GM21825 (cell line): ENCODE results near the gene SYVN1.
A peak's percentile ranks its signal among the peaks of the same experiment; 100 is the strongest.

Source experiments
- ATAC-seq: cut with Tn5 transposase; IDR thresholded peaks from one replicate; pipeline ENCODE4 v1.9.1; 2021; ENCODE audit warnings: mild to moderate bottlenecking, moderate library complexity; ENCODE audit not compliant: unreplicated experiment

Gene SYVN1

GRCh38 chr11:65113361-65113756 is 21.0 kb downstream of the SYVN1 start:
- ATAC-seq = no peak

DNA sequence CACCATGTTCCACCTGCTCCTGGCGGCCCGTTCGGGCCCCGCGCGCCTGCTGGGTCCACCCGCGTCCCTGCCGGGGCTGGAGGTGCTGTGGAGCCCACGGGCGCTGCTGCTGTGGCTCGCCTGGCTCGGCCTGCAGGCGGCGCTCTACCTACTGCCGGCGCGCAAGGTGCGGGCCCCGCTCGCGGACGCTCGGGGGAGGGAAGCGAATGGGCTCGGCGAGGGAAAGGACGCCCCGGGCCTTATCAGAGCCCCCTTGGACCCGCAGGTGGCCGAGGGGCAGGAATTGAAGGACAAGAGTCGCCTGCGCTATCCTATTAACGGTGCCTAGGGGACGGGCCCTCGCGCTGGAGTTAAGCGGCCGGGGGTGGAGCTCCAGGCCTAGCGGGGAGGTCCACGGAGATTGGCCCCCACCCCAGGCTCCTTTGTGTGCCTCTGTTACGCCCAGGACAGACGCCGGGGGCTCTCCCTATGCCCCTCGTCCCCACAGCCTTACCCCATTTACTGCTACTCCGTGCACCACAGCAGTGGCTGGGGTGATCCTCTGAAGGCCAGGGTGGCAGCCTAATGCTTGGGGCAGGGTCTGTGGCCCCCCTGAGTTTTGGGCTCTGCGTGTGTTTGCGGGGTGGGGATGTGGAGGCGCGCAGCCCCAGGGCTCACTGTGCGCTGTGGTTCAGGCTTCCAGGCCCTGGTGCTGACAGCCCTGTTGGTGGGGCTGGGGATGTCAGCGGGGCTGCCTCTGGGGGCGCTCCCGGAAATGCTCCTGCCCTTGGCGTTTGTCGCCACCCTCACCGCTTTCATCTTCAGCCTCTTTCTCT is 21.6 kb downstream of the SYVN1 start:
- ATAC-seq = peak; percentile 29

DNA sequence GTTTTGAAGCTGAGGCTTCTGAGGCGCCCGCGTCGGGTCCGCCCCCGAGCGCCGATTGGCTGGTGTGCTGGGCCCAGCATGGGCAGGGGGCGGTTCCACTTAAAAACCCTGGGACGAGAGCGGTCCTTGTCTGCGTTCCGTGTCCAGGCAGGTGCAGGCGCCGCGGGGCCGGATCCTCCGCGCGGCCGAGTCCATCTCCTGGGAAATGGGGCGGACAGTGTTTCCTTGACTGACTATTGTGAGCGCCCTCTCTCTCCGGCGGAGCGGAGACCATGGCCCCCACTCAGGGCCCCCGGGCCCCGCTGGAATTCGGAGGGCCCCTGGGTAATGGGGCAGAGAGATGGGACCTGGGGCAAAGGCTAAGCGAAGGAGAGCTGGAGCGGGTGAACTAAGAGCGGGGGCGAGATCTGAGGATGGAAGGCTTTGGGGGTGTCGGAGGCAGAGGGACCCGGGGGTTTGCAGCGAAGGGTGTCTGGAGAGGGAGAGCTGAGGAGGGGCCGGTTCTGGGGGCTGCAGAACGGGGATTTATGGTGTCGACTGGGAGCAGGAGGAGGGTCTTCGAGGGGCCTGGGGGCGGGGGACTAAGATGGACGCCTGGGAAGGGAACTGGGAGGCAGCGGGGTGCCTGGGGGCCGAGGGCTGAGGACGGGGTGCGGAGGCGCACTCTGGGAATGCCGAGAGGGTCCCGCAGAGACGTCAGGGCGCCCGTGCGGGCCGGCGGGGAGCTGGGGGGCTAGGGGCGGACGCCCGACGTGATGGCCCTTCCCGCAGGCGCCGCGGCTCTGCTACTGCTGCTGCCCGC is 22.4 kb downstream of the SYVN1 start, which contains the start of gene TM7SF2:
TM7SF2 (plus strand) TSS at position 129 of the 802 bp plus-strand sequence; CDS start at position 273, 144 bp downstream.
- ATAC-seq = no peak

DNA sequence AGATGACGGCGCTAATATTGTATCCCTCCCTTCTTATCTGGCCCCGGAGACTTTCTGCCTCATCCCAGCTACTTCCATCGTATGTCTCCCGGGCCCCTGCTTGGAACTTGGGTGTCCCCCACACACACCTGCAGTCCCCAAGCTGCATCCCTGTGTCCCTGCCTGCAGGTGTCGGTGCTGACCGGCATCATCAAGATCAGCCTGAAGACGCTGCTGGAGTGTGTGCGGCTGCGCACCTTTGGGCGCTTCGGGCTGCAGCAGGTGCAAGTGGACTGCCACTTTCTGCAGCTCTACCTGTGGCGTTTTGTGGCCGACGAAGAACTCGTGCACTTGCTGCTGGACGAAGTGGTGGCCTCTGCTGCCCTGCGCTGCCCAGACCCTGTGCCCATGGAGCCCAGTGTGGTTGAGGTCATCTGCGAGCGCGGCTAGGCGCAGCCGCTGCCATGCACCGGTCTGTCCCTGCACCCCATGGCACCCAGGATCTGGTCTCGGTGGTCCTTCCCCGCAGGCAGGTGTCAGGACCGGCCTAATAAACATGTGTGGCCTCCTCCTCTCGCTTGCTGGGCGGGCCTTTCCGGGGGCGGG is 23.1 kb downstream of the SYVN1 start:
- ATAC-seq = no peak

GRCh38 chr11:65110354-65110861 is 23.9 kb downstream of the SYVN1 start:
- peak; percentile 31 for ATAC-seq

DNA sequence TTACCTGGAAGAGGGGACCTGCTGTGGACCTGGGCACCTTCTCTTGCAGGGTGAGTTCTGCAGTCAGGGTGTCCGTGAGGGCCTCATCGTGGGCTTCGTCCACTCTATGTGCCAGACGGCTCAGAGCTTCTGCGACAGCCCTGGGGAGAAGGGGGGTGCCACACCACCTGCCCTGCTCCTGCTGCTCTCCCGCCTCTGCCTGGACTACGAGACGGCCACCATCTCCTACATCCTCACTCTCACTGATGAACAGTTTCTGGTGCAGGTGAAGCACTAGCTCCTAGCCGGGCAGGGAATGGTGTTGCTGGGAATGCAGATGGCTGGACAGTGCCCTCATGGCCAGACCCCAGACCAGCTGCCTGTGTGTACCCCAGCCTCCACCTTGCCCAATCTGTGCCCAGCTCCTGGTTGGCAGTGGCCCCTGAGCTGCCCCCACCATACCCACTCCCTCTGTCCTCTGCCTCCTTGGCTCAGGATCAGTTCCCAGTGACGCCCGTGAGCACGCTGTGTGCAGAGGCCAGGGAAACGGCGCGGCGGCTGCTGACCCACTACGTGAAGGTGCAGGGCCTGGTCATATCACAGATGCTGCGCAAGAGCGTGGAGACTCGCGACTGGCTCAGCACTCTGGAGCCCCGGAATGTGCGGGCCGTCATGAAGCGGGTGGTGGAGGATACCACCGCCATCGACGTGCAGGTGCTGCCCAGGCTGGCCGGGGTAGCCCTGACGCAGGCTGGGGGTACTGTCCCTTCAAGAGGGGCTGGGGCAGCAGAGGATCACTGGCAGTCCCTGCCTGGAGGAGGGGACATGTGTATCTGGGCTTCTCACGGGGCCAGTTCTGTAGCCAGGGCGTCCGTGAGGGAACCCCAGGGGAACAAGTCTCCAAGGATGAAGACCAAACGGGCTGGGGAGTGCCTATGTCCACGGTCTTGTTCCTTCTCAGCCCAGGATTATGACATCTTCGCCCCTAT is 24.8 kb downstream of the SYVN1 start:
- ATAC-seq = no peak

DNA sequence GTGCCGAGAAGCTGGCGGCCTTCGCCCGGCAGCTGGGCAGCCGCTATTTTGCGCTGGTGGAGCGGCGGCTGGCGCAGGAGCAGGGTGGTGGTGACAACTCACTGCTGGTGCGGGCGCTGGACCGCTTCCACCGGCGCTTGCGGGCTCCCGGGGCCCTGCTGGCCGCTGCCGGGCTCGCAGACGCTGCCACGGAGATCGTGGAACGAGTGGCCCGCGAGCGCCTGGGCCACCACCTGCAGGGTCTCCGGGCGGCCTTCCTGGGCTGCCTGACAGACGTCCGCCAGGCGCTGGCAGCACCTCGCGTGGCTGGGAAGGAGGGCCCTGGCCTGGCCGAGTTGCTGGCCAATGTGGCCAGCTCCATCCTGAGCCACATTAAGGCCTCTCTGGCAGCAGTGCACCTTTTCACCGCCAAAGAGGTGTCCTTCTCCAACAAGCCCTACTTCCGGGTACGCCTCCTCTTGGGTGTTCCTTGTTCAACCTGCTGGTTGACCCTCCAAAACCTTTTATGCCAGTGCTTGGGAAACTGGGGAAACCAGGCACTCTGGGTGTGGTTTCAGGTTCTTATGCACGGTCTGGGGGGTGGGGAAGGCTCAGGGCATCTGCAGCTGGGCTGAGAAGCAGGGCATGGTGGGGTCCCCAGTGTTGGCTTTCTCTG is 25.7 kb downstream of the SYVN1 start:
- no peak for ATAC-seq

- no peak for ATAC-seq
Observed at GRCh38 chr11:65107751-65108468, 26.4 kb downstream of the SYVN1 start.

DNA sequence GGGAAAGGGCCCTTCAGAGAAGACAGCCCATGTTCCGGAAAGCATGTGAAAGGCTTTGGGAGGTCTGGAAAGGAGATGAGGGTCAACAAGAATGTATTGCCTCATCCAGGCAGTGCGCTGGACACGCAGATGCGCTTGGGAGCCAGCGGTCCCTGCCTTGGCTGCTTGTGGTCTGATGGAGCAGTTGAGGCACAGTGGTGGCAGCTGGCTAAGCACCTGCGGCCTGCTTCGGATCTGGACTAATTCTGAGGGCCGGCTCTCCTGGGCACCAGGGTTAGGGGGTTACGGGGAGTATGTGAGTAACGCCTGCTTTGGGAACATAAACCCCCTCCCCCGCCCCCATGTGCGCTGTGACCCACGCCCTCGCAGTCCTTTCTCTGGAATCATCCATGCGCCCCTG is 27.2 kb downstream of the SYVN1 start:
- no peak for ATAC-seq

- no peak for ATAC-seq
Observed at GRCh38 chr11:65104628-65105027, 29.7 kb downstream of the SYVN1 start.

- no peak for ATAC-seq
Observed at GRCh38 chr11:65103476-65103875, 30.8 kb downstream of the SYVN1 start.

GRCh38 chr11:65102142-65103095 is 31.9 kb downstream of the SYVN1 start:
- ATAC-seq = no peak

DNA sequence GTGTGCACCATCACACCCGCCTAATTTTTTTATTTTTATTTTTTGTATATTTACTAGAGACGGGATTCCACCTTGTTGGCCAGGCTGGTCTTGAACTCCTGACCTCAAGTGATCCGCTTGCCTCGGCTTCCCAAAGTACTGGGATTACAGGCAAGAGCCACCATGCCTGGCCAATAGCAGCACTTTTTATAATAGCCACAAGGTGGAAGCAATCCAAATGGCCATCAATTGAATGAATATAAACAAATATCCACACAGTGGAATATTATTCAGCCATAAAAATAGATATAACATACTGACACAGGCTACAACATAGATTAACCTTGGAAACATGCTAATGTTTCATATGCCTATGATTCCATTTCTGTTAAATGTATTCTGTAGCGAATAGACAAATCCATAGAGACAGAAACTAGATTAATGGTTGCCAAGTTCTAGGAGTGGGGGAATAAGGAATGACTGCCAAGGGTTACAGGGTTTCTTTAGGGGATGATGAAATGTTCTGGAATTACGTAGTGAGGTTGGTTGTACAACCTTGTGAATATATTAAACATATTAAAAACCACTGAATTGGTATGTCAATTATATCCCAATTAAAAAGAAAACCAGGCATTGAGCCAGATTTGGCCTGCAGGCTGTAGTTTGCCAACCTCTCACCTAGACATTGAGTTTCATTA is 33.5 kb downstream of the SYVN1 start:
- ATAC-seq = no peak

GRCh38 chr11:65096926-65097325 is 37.4 kb downstream of the SYVN1 start:
- ATAC-seq = no peak

DNA sequence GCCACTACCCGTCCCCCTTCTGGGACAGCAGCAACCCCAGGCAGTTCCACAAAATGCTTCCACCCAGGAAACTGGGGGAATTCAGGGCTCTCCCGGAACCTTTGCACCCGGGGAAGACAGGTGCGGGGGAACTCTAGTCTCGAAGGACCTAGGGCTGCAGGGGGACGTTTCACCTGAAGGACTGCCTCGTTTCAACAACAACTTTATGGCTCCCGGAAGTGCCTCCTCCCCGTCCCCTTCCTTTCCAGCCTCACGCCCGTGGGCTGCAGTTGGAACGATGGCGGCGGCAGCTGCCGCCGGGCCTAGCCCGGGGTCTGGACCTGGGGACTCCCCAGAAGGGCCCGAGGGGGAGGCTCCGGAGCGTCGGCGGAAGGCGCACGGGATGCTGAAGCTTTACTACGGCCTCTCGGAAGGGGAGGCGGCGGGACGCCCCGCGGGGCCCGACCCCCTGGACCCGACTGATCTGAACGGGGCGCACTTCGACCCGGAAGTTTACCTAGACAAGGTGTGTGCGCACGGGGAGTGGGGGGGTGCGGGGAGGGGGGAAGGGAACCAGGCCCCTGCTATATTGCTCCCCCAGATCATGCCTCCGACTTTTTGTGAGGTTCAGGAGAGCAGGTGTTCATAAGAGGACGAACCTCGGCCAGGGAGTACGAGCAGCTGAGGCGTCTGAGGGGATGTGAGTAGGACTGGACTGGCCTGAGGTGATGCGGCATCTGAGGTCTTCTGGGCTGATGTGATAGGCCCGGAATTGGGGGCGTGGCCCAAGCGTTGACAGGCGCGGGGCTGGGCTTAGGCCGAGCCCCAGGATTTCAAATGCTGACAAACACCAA is 38.1 kb downstream of the SYVN1 start, which contains the start of gene VPS51:
VPS51 (plus strand) TSS at position 241 of the 833 bp plus-strand sequence; CDS start at position 278, 37 bp downstream.
- peak; percentile 77 for ATAC-seq

DNA sequence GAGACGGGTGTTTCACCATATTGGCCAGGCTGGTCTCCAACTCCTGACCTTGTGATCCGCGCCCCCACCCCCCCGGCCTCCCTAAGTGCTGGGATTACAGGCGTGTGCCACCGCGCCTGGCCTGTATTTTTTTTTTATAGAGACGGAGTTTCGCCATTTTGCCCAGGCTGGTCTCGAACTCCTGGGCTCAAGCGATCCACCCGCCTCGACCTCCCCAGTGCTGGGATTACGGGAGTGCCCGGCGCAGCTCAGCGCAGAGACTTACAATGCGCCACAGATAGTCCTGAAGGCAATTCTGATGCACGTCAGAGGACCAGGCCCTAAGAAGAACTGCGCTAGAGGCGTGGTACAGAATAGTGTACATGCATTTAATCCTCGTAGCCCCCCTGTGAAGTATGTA is 38.9 kb downstream of the SYVN1 start:
- no peak for ATAC-seq
